GM19467 (cell line): ENCODE results near the gene SCG5.
A peak's percentile ranks its signal among the peaks of the same experiment; 100 is the strongest.
"Not testable (repeated sequence)": the region's sequence is repeated elsewhere in the genome, so short reads cannot be mapped to it uniquely, and the experiment has no call there.

Experiments used
- ATAC-seq: cut with Tn5 transposase; IDR thresholded peaks from one replicate; pipeline ENCODE4 v1.9.1; 2021; ENCODE audit warnings: mild to moderate bottlenecking, moderate library complexity; ENCODE audit not compliant: unreplicated experiment

Gene SCG5

GRCh38 chr15:32641517-32642059 is at the start of gene SCG5:
Gene SCG5, plus strand, starts transcription at chr15:32641710. Its CDS starts 1,883 bp downstream, at chr15:32643593.
- no peak for ATAC-seq

- not testable (repeated sequence) for ATAC-seq
Observed at GRCh38 chr15:32593151-32593550, 48.4 kb upstream of the SCG5 start, which contains the start of gene GOLGA8N. Gene GOLGA8N, plus strand, starts transcription at chr15:32593456.

GRCh38 chr15:32609518-32609917 is 32.0 kb upstream of the SCG5 start:
- not testable (repeated sequence) for ATAC-seq

GRCh38 chr15:32610719-32611118 is 30.8 kb upstream of the SCG5 start:
- ATAC-seq, result not testable (repeated sequence)

- ATAC-seq, result peak; percentile 15
Observed at GRCh38 chr15:32614712-32615050, 26.8 kb upstream of the SCG5 start.

GRCh38 chr15:32615051-32615870 is 26.2 kb upstream of the SCG5 start, which contains the start of gene ARHGAP11A:
Gene ARHGAP11A, plus strand, starts transcription at chr15:32615504. Its CDS starts 708 bp downstream, at chr15:32616212.
- peak; percentile 66 for ATAC-seq

GRCh38 chr15:32615871-32616426 is 25.6 kb upstream of the SCG5 start:
- ATAC-seq, result peak; percentile 13

GRCh38 chr15:32636410-32636809 is 5.1 kb upstream of the SCG5 start:
- no peak for ATAC-seq

GRCh38 chr15:32636908-32637567 is 4.5 kb upstream of the SCG5 start:
- no peak for ATAC-seq

GRCh38 chr15:32637704-32638103 is 3.8 kb upstream of the SCG5 start:
- no peak for ATAC-seq

- no peak for ATAC-seq
Observed at GRCh38 chr15:32642667-32643435, 1.3 kb downstream of the SCG5 start.

GRCh38 chr15:32643907-32644445 is 2.5 kb downstream of the SCG5 start:
- ATAC-seq, result no peak

- ATAC-seq, result no peak
Observed at GRCh38 chr15:32646291-32646690, 4.8 kb downstream of the SCG5 start.

- ATAC-seq, result no peak
Observed at GRCh38 chr15:32649342-32649741, 7.8 kb downstream of the SCG5 start.

- ATAC-seq, result peak; percentile 76
Observed at GRCh38 chr15:32651229-32651837, 9.8 kb downstream of the SCG5 start.

- no peak for ATAC-seq
Observed at GRCh38 chr15:32652178-32652577, 10.7 kb downstream of the SCG5 start.

- no peak for ATAC-seq
Observed at GRCh38 chr15:32656091-32656490, 14.6 kb downstream of the SCG5 start.

- no peak for ATAC-seq
Observed at GRCh38 chr15:32656496-32656895, 15.0 kb downstream of the SCG5 start.

- ATAC-seq, result no peak
Observed at GRCh38 chr15:32657198-32657883, 15.8 kb downstream of the SCG5 start.
